B cell (primary cell): ENCODE measurements around the gene AMFR.

ENCODE experiments used
- EZH2 ChIP-seq: IDR thresholded peaks from 2 replicates; pipeline ENCODE4 v1.6.1; 2012; ENCODE audit warnings: borderline replicate concordance, low read depth, mild to moderate bottlenecking, moderate library complexity, low read length; ENCODE audit not compliant: insufficient read depth, poor library complexity, severe bottlenecking
- TF ChIP-seq, protein P1 (sequence below): fragments of 200-600 bp; IDR thresholded peaks from one replicate; pipeline ENCODE4 v1.8.0; 2022; ENCODE audit warnings: antibody characterized with exemption, mild to moderate bottlenecking

DNA sequence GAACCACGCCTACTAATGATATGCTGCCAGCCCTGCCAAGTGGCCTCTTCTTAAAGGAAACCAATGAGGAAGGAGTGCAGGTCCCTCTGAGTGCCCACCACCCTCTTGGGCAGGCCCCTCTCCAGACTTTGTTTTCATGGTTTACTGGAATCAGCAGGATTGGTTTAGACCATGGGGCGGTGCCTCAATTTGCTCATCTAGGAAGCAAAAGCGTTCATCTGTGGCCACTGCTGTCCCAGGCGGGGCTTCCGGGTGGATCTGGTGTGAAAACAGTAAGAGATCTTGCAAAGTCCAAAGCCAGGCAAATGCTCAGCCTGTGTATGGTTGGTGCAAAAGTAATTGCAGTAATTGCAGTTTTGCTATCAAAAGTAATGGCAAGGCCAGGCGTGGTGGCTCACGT is 71.3 kb downstream of the AMFR start:
- TF ChIP-seq, protein P1, sequence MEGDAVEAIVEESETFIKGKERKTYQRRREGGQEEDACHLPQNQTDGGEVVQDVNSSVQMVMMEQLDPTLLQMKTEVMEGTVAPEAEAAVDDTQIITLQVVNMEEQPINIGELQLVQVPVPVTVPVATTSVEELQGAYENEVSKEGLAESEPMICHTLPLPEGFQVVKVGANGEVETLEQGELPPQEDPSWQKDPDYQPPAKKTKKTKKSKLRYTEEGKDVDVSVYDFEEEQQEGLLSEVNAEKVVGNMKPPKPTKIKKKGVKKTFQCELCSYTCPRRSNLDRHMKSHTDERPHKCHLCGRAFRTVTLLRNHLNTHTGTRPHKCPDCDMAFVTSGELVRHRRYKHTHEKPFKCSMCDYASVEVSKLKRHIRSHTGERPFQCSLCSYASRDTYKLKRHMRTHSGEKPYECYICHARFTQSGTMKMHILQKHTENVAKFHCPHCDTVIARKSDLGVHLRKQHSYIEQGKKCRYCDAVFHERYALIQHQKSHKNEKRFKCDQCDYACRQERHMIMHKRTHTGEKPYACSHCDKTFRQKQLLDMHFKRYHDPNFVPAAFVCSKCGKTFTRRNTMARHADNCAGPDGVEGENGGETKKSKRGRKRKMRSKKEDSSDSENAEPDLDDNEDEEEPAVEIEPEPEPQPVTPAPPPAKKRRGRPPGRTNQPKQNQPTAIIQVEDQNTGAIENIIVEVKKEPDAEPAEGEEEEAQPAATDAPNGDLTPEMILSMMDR: no peak
- TF ChIP-seq EZH2: no peak
